Fibroblast of pulmonary artery (primary cell): ENCODE results near the gene PTCD2.

Source experiments
- DNase-seq: peaks from one replicate; pipeline ENCODE4 v3.0.0-alpha.2; 2010; ENCODE audit warnings: low read depth
- H3K4me3 ChIP-seq: replicated peaks from 2 replicates; pipeline ENCODE4 v1.5.1; 2011; ENCODE audit warnings: low read depth, mild to moderate bottlenecking, control low read depth, low read length, moderate library complexity
- TF ChIP-seq, protein P1 (sequence below): IDR thresholded peaks from 2 replicates; pipeline ENCODE4 v1.5.1; 2011; ENCODE audit warnings: mild to moderate bottlenecking, control low read depth, low read length, inconsistent platforms; ENCODE audit errors: missing control alignments

PTCD2 gene

DNA sequence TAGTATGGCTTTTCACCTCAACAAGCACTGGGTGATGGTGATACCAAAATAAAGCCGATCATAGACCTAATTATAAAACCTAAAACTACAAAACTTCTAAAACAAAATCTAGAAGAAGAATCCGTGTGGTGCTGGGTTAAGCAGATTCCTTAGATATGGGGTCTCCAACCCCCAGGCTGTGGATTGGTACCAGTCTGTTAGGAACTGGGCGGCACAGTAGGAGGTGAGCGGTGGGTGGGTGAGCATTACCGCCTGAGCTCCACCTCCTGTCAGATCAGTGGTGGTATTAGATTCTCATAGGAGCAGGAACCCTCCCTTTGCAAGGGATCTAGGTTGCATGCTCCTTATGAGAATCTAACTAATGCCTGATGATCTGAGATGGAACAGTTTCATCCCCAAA is 33.4 kb upstream of the PTCD2 start:
- H3K4me3 ChIP-seq = no peak overlapping the region
- no peak for DNase-seq
- TF ChIP-seq, protein P1, sequence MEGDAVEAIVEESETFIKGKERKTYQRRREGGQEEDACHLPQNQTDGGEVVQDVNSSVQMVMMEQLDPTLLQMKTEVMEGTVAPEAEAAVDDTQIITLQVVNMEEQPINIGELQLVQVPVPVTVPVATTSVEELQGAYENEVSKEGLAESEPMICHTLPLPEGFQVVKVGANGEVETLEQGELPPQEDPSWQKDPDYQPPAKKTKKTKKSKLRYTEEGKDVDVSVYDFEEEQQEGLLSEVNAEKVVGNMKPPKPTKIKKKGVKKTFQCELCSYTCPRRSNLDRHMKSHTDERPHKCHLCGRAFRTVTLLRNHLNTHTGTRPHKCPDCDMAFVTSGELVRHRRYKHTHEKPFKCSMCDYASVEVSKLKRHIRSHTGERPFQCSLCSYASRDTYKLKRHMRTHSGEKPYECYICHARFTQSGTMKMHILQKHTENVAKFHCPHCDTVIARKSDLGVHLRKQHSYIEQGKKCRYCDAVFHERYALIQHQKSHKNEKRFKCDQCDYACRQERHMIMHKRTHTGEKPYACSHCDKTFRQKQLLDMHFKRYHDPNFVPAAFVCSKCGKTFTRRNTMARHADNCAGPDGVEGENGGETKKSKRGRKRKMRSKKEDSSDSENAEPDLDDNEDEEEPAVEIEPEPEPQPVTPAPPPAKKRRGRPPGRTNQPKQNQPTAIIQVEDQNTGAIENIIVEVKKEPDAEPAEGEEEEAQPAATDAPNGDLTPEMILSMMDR = no peak

DNA sequence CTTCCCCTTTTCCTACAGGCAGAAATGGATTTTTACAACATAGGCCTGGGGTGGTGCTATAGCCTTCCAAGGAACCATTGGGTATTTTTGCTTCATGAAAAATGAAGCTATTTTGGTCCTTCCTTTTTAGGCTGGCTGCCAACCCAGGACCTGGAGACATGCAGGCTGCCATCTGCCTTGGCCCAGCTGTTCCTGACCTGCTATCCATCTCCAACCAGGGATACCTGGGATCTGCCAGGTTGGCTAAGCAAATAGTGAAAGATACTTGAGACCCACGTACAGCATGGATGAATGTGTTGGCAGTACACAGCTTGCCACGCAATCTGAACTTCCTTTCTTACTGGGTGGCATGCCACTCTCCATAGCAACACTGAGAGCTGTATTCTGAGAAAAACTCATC is 31.2 kb upstream of the PTCD2 start:
- no peak overlapping the region for H3K4me3 ChIP-seq
- TF ChIP-seq, protein P1 = no peak
- DNase-seq = no peak

DNA sequence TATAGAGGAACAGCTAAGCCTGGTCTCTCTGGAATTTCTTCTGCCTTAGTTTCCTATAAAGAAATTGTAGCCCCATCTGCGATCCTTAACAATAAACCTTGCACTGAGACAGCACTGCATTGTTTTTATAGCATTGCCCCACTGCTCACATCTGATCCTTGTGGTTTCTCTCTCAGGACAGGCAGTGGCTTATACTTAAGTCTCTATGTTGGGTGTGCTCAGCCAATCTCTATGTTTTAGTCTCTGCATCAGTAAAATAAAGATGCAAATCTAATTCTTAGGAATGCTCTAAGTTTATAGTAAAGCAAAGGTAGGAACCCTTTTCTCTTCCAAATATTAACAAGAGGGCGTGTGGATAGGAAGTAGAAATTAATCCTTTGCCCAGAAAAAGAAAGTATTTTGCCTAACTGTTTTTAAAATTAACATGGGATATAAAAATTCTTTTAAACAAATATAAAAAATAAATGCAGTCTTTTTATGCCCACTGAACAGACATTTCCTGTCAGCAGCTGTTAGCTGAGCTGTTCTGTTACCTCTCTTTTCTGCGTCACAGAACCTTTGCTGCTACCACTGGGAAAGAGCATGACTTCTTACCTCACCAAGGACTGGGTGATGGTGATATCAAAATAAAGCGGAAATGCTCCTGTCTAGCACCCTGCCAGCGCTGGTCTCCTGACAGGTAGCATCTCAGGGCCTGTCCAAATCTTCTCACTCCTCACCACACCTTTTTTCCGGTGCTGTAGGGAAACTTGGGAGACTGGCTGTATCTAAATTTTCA is 29.6 kb upstream of the PTCD2 start:
- TF ChIP-seq, protein P1 = no peak
- DNase-seq = peak; percentile 28
- H3K4me3 ChIP-seq = no peak overlapping the region

DNA sequence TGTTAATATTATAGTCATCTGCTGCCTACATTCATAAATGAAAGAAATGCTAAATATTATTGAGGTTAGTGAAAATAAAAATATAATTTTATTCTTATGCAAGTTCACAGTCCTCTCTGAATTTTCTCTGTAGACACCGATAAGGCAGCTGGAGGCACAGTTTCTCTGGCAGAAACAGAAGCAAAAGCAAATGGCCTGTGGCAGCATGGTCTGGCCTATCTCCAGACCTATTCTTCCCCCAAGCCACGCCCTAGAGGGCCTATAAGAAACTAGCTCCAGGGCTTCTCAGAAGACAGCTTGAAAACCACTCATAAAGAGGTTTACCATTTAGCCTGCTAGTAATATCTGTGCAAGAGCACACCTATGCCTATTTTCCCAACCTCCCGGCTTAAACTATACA is 28.6 kb upstream of the PTCD2 start:
- H3K4me3 ChIP-seq = no peak overlapping the region
- no peak for DNase-seq
- TF ChIP-seq, protein P1 = no peak

DNA sequence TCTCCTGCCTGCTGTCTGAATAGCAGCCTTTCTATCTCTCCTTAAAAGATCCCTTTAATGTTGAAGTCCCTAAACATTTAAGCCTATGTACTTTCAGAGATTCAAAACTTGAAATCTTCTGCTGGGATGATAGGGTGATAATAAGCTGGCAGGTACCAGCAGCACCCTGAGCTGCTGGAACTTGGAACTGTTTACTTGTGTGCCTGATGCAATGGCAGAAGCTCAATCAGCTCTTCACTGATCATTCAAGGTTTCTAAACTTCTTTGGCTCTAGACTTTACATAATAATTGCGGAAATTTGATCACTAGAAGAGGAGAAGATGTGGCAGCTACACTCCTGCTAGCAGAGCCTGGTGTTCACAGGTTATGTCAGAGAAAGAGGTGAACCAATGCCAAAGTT is 27.8 kb upstream of the PTCD2 start:
- H3K4me3 ChIP-seq = no peak overlapping the region
- TF ChIP-seq, protein P1 = no peak
- DNase-seq = no peak

DNA sequence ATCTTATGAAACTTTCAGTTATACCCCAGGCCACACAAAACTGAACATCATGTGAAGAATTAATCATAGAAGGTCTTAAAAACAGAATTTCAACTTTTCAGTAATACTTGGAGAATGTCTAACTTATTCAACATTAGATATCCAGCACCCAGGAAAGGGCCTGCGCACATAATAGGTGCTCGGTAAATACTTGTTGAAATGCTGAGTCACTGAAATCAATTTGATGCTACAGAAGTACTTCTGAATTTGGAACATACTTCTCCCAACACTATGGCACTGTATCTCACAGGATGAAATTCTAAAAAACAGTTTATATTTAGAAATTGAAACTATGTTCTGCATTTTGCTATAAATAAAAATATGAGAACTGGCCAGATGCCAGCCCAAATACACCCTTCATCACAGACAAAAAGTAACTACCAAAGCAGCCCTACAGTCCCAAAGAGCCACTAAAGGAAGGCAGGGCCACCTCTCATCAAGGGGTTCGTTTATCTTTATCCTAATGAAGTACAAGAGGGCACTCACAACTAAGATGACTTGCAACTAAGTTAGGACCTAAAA is 26.6 kb upstream of the PTCD2 start:
- TF ChIP-seq, protein P1 = no peak
- no peak overlapping the region for H3K4me3 ChIP-seq
- DNase-seq = no peak

DNA sequence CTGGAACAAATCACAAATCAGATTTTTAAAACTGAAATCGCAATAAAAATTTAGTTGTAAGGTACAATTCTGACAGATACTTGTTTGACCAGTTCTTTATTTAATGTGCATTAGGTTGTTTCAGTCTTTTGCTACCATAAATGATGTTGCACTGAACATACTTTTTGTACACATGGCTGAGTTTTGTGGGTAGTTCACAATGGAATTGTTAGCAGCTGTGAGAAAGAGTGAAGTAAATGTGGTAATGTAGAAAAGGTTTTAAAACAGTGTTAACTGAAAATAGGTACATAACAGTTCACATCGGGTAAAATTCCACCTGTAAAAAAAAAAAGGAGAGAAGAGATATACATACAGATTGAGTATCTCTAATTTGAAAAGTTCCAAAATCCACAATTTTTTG is 25.7 kb upstream of the PTCD2 start:
- no peak for DNase-seq
- TF ChIP-seq, protein P1 = no peak
- H3K4me3 ChIP-seq = no peak overlapping the region
